OCI-LY7 (cell line): ENCODE results near the gene SEPHS1. TPM values are rescaled to one million over a fixed set of nuclear protein-coding genes. Genes with fewer than 3 reads are reported as not detected.
"Not testable (repeated sequence)": the region's sequence is repeated elsewhere in the genome, so short reads cannot be mapped to it uniquely, and the experiment has no call there.

ENCODE experiments used
- BruUV-seq: library from RNA; stranded (reverse); fragments of 400-500 nt; replicated peaks from 2 replicates; lab custom pipeline; 2021; lab: Mats Ljungman, UMichigan
- CTCF ChIA-PET: fragments of 300-600 bp; sonication (Branson Sonifier 250); formaldehyde crosslinking; loops from one replicate; lab custom pipeline; 2022; ENCODE audit warnings: antibody characterized with exemption; ENCODE audit not compliant: unreplicated experiment; lab: Charles Lee
- POLR2A ChIA-PET: fragments of 300-600 bp; sonication (Branson Sonifier 250); formaldehyde crosslinking; loops from one replicate; lab custom pipeline; 2022; ENCODE audit warnings: antibody characterized with exemption; lab: Charles Lee
- DNase-seq: peaks from one replicate; pipeline ENCODE4 v3.0.0-alpha.2; 2015; ENCODE audit warnings: low spot score
- H2AFZ ChIP-seq: fragments of 200-600 bp; sonication (generic), shearing (Covaris generic); 2 replicates; pipeline ENCODE4 v1.6.1; 2014; ENCODE audit warnings: mild to moderate bottlenecking, antibody characterized with exemption, low read length, moderate library complexity
- H3K27ac ChIP-seq: fragments of 200-600 bp; sonication (generic); 2 replicates; pipeline ENCODE4 v1.5.1; 2014; ENCODE audit warnings: mixed run types, low read depth, mild to moderate bottlenecking, moderate library complexity, low read length, inconsistent platforms; ENCODE audit not compliant: poor library complexity, severe bottlenecking
- H3K36me3 ChIP-seq: fragments of 200-600 bp; sonication (generic); 2 replicates; pipeline ENCODE4 v1.6.1; 2014; ENCODE audit warnings: mild to moderate bottlenecking, antibody characterized with exemption, low read length, moderate library complexity, mixed read lengths; ENCODE audit not compliant: insufficient read depth
- H3K4me1 ChIP-seq: fragments of 200-600 bp; sonication (generic); 2 replicates; pipeline ENCODE4 v1.5.1; 2014; ENCODE audit warnings: mild to moderate bottlenecking, low read length; ENCODE audit not compliant: insufficient read depth, poor library complexity, severe bottlenecking
- H3K4me2 ChIP-seq: fragments of 200-600 bp; sonication (generic); 2 replicates; pipeline ENCODE4 v1.6.1; 2014; ENCODE audit warnings: mild to moderate bottlenecking, low read length
- H3K4me3 ChIP-seq: fragments of 200-600 bp; sonication (generic); 2 replicates; pipeline ENCODE4 v1.5.1; 2014; ENCODE audit warnings: mild to moderate bottlenecking, low read depth, low read length; ENCODE audit not compliant: poor library complexity, severe bottlenecking
- H3K79me2 ChIP-seq: fragments of 200-600 bp; sonication (generic); 2 replicates; pipeline ENCODE4 v1.6.1; 2016; ENCODE audit warnings: low read depth, mild to moderate bottlenecking, low read length, moderate library complexity, mixed read lengths; ENCODE audit not compliant: insufficient read depth
- H3K9me2 ChIP-seq: fragments of 200-600 bp; sonication (generic); 2 replicates; pipeline ENCODE4 v1.6.1; 2016; ENCODE audit warnings: mild to moderate bottlenecking, low read length, mixed read lengths; ENCODE audit not compliant: insufficient read depth
- H3K9me3 ChIP-seq: fragments of 200-600 bp; sonication (generic); 2 replicates; pipeline ENCODE4 v1.6.1; 2014; ENCODE audit warnings: mild to moderate bottlenecking, mixed run types, low read length, mixed read lengths
- H4K20me1 ChIP-seq: fragments of 200-600 bp; sonication (generic); 2 replicates; pipeline ENCODE4 v1.6.1; 2014; ENCODE audit warnings: mild to moderate bottlenecking, antibody characterized with exemption, low read length, moderate library complexity, mixed read lengths; ENCODE audit not compliant: insufficient read depth
- EZH2phosphoT487 ChIP-seq: fragments of 200-600 bp; sonication (generic); IDR thresholded peaks from 2 replicates; pipeline ENCODE4 v1.6.1; 2018; ENCODE audit warnings: low read depth, borderline replicate concordance, mild to moderate bottlenecking, mixed run types, antibody characterized with exemption, low read length, moderate library complexity, mixed read lengths
- intact Hi-C: fragments of 100-400 bp; cut with micrococcal nuclease; formaldehyde crosslinking; loops from one replicate; pipeline ENCODE4 v1.10.0; 2022; ENCODE audit not compliant: unreplicated experiment
- total RNA-seq, 2 experiments: library from RNA; depleted of rRNA in 1 of 2; stranded (reverse); fragments of >200 nt in 1 of 2; shearing (Covaris generic) in 1 of 2; gene quantifications; 2 replicates each; pipeline ENCODE4 v1.2.3, GENCODE V29; 2014 to 2022
- TF ChIP-seq, protein P1 (sequence below): fragments of 200-600 bp; sonication (generic); conservative IDR thresholded peaks from 2 replicates; pipeline ENCODE4 v1.5.1; 2014; ENCODE audit warnings: mild to moderate bottlenecking, antibody characterized with exemption, low read length, moderate library complexity, mixed read lengths

Gene SEPHS1
- total RNA-seq, 2 experiments from 2014 or later = 72.7 to 113 TPM

DNA sequence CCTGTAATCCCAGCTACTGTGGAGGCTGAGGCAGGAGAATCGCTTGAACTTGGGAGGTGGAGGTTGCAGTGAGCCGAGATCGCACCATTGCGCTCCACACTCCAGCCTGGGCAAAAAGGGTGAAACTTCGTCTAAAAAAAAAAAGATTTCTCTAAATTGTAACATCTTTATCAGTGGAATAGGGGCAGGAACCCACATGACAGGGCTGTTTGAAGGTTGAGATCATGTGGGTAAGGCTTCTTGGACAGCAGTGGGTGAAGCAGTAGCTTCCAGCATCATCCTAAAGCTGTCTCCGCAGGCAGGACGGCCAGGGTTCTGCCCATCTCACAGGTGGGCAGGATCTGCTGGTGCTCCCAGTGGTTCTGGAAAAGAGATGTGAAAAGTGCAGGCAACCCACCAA lies 37.9 kb upstream of the SEPHS1 start:
- no peak overlapping the region for H3K27ac ChIP-seq
- H3K9me3 ChIP-seq = no peaks in the 10 kb centered on the region
- CTCF ChIA-PET = interaction anchor here (1.5 kb wide), 1 partner anchor 14 kb away, joined by 4 read pairs; no protein-coding TSS in a partner anchor
- intact Hi-C loops = no loop called here
- POLR2A ChIA-PET = interaction anchor here (1.2 kb wide), 1 partner anchor 30 kb away, joined by 3 read pairs; no protein-coding TSS in a partner anchor
- BruUV-seq = no TSS peak
- H4K20me1 ChIP-seq = no peaks in the 10 kb centered on the region
- no peaks in the 10 kb centered on the region for H3K36me3 ChIP-seq
- no peaks in the 10 kb centered on the region for H3K9me2 ChIP-seq
- no peak overlapping the region for H3K4me2 ChIP-seq
- no peak for DNase-seq
- no peak for TF ChIP-seq EZH2phosphoT487
- TF ChIP-seq, protein P1, sequence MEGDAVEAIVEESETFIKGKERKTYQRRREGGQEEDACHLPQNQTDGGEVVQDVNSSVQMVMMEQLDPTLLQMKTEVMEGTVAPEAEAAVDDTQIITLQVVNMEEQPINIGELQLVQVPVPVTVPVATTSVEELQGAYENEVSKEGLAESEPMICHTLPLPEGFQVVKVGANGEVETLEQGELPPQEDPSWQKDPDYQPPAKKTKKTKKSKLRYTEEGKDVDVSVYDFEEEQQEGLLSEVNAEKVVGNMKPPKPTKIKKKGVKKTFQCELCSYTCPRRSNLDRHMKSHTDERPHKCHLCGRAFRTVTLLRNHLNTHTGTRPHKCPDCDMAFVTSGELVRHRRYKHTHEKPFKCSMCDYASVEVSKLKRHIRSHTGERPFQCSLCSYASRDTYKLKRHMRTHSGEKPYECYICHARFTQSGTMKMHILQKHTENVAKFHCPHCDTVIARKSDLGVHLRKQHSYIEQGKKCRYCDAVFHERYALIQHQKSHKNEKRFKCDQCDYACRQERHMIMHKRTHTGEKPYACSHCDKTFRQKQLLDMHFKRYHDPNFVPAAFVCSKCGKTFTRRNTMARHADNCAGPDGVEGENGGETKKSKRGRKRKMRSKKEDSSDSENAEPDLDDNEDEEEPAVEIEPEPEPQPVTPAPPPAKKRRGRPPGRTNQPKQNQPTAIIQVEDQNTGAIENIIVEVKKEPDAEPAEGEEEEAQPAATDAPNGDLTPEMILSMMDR = no peak
- no peak overlapping the region for H2AFZ ChIP-seq
- H3K4me1 ChIP-seq = no peaks in the 10 kb centered on the region
- no peak overlapping the region for H3K4me3 ChIP-seq
- H3K79me2 ChIP-seq = no peaks in the 10 kb centered on the region

DNA sequence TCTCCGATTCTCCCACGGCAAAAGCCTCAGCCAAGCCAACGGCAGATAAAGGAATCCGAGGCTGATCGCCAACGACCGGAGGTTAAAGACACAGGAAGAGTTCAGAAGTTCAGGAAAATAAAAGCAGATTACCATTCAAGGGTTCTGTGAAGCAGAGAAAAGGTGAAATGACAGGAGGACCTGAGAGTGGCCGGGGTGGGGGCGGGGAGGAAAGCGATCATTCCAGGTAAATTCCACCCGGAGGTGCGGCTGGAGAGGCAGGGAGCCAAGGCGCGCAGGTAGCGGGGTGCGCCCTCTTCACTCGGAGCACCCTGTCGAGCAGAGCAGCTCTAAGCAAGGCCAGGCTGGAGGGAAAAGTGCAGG lies 35.3 kb upstream of the SEPHS1 start:
- intact Hi-C loops = no loop called here
- no peak overlapping the region for H3K4me2 ChIP-seq
- no peak for DNase-seq
- H3K27ac ChIP-seq = no peak overlapping the region
- H3K4me1 ChIP-seq = no peaks in the 10 kb centered on the region
- TF ChIP-seq, protein P1 = no peak
- no peak for TF ChIP-seq EZH2phosphoT487
- POLR2A ChIA-PET = interaction anchor here (0.6 to 0.7 kb wide), 3 partner anchors 12 to 1813 kb away, joined by 3 to 8 read pairs (median 4); no protein-coding TSS in a partner anchor
- no peaks in the 10 kb centered on the region for H3K36me3 ChIP-seq
- CTCF ChIA-PET = no interaction called here
- no peak overlapping the region for H3K4me3 ChIP-seq
- no peaks in the 10 kb centered on the region for H3K79me2 ChIP-seq
- no peaks in the 10 kb centered on the region for H4K20me1 ChIP-seq
- no peak overlapping the region for H2AFZ ChIP-seq
- BruUV-seq = no TSS peak
- no peaks in the 10 kb centered on the region for H3K9me2 ChIP-seq
- no peaks in the 10 kb centered on the region for H3K9me3 ChIP-seq

DNA sequence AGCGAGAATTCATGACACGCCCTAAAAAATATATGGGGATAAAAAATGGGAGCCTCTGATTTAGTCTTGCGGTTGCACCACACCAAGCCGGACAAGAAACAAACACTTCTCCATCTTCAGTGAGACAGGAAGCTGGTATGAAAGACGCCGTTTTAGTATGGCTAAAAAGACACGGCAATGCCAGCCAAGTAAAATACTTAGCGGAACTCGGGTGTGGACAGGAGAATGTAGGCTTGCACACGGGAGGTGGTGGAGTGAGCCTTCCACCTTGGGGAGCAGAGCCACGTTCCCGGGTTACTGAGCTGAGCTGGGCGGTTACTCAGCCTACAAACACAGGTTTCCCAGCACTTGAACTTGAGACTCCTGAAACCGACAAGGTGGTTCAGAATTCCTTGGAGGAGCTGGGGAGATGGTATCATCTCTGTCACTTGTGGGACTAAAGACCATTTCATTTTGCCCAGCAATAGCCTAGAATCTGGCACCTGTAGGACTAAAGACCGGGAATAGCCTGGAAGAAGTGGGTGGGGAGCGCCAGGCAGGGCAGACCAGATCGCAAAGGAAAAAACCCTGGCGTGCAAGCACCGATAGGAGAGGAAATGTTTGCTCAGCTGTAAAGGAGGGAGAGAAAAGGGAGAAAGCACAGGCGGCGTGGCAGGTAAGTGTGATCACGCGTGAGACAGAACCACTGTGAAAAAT lies 34.8 kb upstream of the SEPHS1 start:
- H3K36me3 ChIP-seq = no peaks in the 10 kb centered on the region
- BruUV-seq = no TSS peak

DNA sequence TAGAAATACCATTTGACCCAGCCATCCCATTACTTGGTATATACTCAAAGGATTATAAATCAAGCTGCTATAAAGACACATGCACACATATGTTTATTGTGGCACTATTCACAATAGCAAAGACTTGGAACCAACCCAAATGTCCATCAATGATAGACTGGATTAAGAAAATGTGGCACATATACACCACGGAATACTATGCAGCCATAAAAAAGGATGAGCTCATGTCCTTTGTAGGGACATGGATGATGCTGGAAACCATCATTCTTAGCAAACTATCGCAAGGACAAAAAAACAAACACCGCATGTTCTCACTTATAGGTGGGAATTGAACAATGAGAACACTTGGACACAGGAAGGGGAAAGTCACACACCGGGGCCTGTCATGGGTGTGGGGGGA lies 31.0 kb upstream of the SEPHS1 start:
- BruUV-seq, H3K9me3 ChIP-seq, POLR2A ChIA-PET: not testable (repeated sequence)

More for the DNA sequence above, 34.8 kb upstream of the SEPHS1 start:
- H3K4me1 ChIP-seq = no peaks in the 10 kb centered on the region
- no peak overlapping the region for H3K4me3 ChIP-seq
- no peaks in the 10 kb centered on the region for H4K20me1 ChIP-seq
- DNase-seq = no peak
- H3K27ac ChIP-seq = no peak overlapping the region
- no peaks in the 10 kb centered on the region for H3K9me2 ChIP-seq
- ChIA-PET CTCF (no interaction called here), POLR2A (interaction anchor here (0.6 kb wide), 2 partner anchors 11 to 1814 kb away, joined by 3 to 4 read pairs; no protein-coding TSS in a partner anchor)
- no peak for TF ChIP-seq EZH2phosphoT487
- TF ChIP-seq, protein P1 = no peak
- no peak overlapping the region for H2AFZ ChIP-seq
- intact Hi-C loops = no loop called here
- no peaks in the 10 kb centered on the region for H3K79me2 ChIP-seq
- no peak overlapping the region for H3K4me2 ChIP-seq
- H3K9me3 ChIP-seq = no peaks in the 10 kb centered on the region

More for the DNA sequence above, 31.0 kb upstream of the SEPHS1 start:
- H4K20me1 ChIP-seq, DNase-seq, H3K4me1 ChIP-seq, CTCF ChIA-PET, H3K27ac ChIP-seq, H3K9me2 ChIP-seq, H3K79me2 ChIP-seq, intact Hi-C loops, H3K36me3 ChIP-seq, H3K4me2 ChIP-seq, H3K4me3 ChIP-seq, H2AFZ ChIP-seq: not testable (repeated sequence)
